HK-2 (cell line): ENCODE data around the gene DNAJC2.
A peak's percentile ranks its signal among the peaks of the same experiment; 100 is the strongest.
"Not testable (repeated sequence)": the region's sequence is repeated elsewhere in the genome, so short reads cannot be mapped to it uniquely, and the experiment has no call there.

ENCODE experiments used
- DNase-seq: peaks from one replicate; pipeline ENCODE4 v3.0.0-alpha.2; 2018; ENCODE audit not compliant: unreplicated experiment

DNAJC2 gene

GRCh38 chr7:103341466-103341865 is 3.1 kb downstream of the DNAJC2 start:
- DNase-seq: no peak

- no peak for DNase-seq
Observed at GRCh38 chr7:103338864-103339263, 5.7 kb downstream of the DNAJC2 start.

- DNase-seq: no peak
Observed at GRCh38 chr7:103336761-103337160, 7.8 kb downstream of the DNAJC2 start.

- DNase-seq: no peak
Observed at GRCh38 chr7:103325744-103326143, 18.8 kb downstream of the DNAJC2 start.

GRCh38 chr7:103317009-103317408 is 27.6 kb downstream of the DNAJC2 start:
- no peak for DNase-seq

GRCh38 chr7:103316380-103316941 is 28.1 kb downstream of the DNAJC2 start:
- no peak for DNase-seq

GRCh38 chr7:103314852-103315251 is 29.7 kb downstream of the DNAJC2 start:
- DNase-seq: no peak

- DNase-seq: no peak
Observed at GRCh38 chr7:103307503-103308231, 36.9 kb downstream of the DNAJC2 start.

GRCh38 chr7:103301441-103301840 is 43.1 kb downstream of the DNAJC2 start:
- DNase-seq: no peak

GRCh38 chr7:103299660-103300059 is 44.9 kb downstream of the DNAJC2 start:
- no peak for DNase-seq

GRCh38 chr7:103297837-103298179 is 46.8 kb downstream of the DNAJC2 start:
- no peak for DNase-seq

GRCh38 chr7:103296901-103297836 is 47.4 kb downstream of the DNAJC2 start, which contains the start of gene PMPCB:
Gene PMPCB, plus strand, starts transcription at chr7:103297435. Its CDS starts 25 bp downstream, at chr7:103297460.
- DNase-seq: peak; percentile 96

GRCh38 chr7:103293526-103293925 is 51.0 kb downstream of the DNAJC2 start:
- DNase-seq: no peak

GRCh38 chr7:103292122-103292521 is 52.4 kb downstream of the DNAJC2 start:
- no peak for DNase-seq

GRCh38 chr7:103282802-103283427 is 61.7 kb downstream of the DNAJC2 start:
- DNase-seq: not testable (repeated sequence)

GRCh38 chr7:103280803-103281155 is 63.8 kb downstream of the DNAJC2 start:
- peak; percentile 24 for DNase-seq

- peak; percentile 86 for DNase-seq
Observed at GRCh38 chr7:103279963-103280802, 64.4 kb downstream of the DNAJC2 start.

- not testable (repeated sequence) for DNase-seq
Observed at GRCh38 chr7:103279636-103279962, 65.0 kb downstream of the DNAJC2 start.

GRCh38 chr7:103278195-103278594 is 66.4 kb downstream of the DNAJC2 start:
- not testable (repeated sequence) for DNase-seq

- DNase-seq: not testable (repeated sequence)
Observed at GRCh38 chr7:103274867-103275266, 69.7 kb downstream of the DNAJC2 start.

GRCh38 chr7:103273374-103273773 is 71.2 kb downstream of the DNAJC2 start:
- DNase-seq: not testable (repeated sequence)
